Stimulated activated CD4-positive, alpha-beta T cell treated with anti-CD3 and anti-CD28 coated beads, Interleukin-15, amount 100 ng/mL, for 24 hours (primary cell): ENCODE data around the gene ARMCX4.
"Not testable (repeated sequence)": the region's sequence is repeated elsewhere in the genome, so short reads cannot be mapped to it uniquely, and the experiment has no call there.

Source experiments
- DNase-seq: peaks from one replicate; pipeline ENCODE4 v3.0.0-alpha.2; 2020

ARMCX4 gene

GRCh38 chrX:101485212-101485949 lies at the start of gene ARMCX4:
Gene ARMCX4, plus strand, starts transcription at chrX:101485456. Its CDS starts 3,134 bp downstream, at chrX:101488590.
- peak; percentile 51 for DNase-seq

DNA sequence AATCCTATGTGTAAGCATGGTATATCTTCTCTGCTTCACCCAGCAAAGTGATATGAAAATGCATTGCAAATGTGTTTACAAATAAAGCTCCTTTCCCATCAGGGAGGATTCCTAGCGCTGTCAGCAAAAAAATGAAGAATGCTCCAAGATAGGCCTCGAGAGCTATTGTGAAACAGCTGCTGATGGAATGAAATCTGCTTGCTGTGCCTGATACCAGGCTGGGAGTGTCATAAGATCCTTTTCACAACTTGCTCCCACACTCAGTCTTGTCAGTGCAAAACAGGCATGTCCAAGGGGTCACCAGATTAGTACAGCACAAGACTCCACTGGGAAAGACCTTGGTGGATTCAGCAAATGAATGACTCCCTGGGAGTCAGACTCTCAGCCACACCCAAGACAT lies 43.2 kb upstream of the ARMCX4 start:
- no peak for DNase-seq

GRCh38 chrX:101449279-101449678 lies 36.0 kb upstream of the ARMCX4 start:
- DNase-seq, result no peak

DNA sequence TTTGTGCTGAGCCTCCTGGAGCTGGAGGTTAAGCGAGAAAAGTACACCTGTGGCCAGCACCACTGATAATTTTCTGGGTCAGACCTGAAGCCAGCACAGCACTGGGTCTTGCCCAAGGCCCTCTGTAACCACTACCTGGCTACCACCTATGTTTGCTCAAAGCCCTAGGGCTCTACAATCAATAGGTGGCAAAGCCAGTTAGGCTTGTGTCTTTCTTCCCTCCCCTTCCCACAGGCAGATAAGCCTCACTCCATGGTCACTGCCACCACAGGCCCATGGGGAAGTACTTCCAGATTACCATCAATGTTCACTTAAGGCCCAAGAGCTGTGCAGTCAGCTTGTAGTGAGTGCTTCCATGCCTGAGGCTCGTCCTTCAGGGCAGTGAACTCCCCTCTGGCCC lies 35.2 kb upstream of the ARMCX4 start:
- no peak for DNase-seq

- no peak for DNase-seq
These were observed 34.3 kb upstream of the ARMCX4 start for GRCh38 chrX:101450961-101451360.

- no peak for DNase-seq
These were observed 33.2 kb upstream of the ARMCX4 start for GRCh38 chrX:101452056-101452455.

- DNase-seq, result no peak
These were observed 24.6 kb upstream of the ARMCX4 start for GRCh38 chrX:101460669-101461068.

DNA sequence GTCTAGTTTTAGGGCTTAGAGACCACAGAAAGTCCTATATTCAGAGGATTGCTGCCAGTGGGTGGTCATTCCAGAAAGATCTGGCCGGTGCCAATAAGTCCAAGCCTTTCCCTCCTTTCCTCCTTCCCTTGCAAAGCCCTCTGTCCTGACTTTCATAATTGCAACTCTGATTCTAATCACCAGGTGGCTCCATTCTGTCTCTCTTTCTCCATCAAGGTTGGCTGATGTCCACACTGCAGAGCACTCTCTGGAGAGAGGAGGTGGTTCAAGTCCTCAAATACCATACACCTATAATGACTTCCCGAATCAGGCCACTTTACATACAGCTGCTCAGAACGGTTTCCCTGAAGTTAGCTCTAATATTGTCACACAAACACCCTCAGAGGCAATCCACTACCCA lies 22.4 kb upstream of the ARMCX4 start:
- no peak for DNase-seq

GRCh38 chrX:101478366-101478765 lies 6.9 kb upstream of the ARMCX4 start:
- DNase-seq, result no peak

GRCh38 chrX:101482296-101482695 lies 3.0 kb upstream of the ARMCX4 start:
- no peak for DNase-seq

GRCh38 chrX:101483705-101484104 lies 1.6 kb upstream of the ARMCX4 start:
- no peak for DNase-seq

GRCh38 chrX:101484135-101484534 lies 1.1 kb upstream of the ARMCX4 start:
- DNase-seq, result no peak

- no peak for DNase-seq
These were observed 3.5 kb downstream of the ARMCX4 start for GRCh38 chrX:101488796-101489195.

- no peak for DNase-seq
These were observed 6.7 kb downstream of the ARMCX4 start for GRCh38 chrX:101491943-101492342.

GRCh38 chrX:101493225-101493624 lies 8.0 kb downstream of the ARMCX4 start:
- DNase-seq, result no peak

DNA sequence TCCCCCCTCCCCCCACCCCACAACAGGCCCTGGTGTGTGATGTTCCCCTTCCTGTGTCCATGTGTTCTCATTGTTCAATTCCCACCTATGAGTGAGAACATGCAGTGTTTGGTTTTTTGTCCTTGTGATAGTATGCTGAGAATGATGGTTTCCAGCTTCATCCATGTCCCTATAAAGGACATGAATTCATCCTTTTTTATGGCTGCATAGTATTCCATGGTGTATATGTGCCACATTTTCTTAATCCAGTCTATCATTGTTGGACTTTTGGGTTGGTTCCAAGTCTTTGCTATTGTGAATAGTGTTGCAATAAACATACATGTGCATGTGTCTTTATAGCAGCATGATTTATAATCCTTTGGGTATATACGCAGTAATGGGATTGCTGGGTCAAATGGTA lies 17.7 kb downstream of the ARMCX4 start:
- not testable (repeated sequence) for DNase-seq

DNA sequence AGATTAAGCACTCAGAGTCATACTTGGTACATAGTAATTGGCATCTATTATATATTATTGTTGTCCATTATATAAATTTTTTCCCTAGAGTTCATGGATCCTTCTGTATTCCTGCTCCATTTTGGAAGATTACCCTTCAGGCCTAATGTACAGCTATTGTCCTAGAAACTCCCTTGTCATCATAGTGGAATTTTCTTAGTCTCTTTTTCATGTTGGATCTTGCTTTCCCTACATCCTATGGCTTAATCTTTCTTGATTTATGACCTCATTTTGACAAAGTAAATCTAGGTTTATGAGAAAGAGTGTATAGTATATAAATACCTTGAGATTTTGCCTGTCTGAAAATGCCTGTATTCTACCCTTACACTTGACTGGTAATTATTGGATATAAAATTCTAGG lies 22.1 kb downstream of the ARMCX4 start:
- DNase-seq, result no peak

- DNase-seq, result no peak
These were observed 22.7 kb downstream of the ARMCX4 start for GRCh38 chrX:101507986-101508385.

DNA sequence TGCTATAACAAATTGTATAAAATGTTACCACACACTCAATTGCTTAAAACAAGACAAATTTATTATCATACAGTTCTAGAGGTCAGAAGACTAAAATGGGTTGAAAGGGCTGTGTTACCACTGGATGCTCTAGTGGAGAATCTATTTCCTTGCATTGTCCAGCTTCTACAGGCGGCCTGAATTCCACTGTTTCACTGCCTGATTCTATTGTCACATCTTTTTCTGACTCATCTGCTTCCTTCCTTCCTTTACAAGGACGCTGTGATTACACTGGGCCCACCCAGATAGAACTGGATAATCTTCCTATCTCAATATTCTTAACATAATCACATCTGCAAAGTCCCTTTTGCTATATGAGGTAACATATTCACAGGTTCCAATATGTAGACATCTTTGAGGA lies 45.7 kb downstream of the ARMCX4 start:
- no peak for DNase-seq
